ENCODE measurements around the gene PDSS1.

DNA sequence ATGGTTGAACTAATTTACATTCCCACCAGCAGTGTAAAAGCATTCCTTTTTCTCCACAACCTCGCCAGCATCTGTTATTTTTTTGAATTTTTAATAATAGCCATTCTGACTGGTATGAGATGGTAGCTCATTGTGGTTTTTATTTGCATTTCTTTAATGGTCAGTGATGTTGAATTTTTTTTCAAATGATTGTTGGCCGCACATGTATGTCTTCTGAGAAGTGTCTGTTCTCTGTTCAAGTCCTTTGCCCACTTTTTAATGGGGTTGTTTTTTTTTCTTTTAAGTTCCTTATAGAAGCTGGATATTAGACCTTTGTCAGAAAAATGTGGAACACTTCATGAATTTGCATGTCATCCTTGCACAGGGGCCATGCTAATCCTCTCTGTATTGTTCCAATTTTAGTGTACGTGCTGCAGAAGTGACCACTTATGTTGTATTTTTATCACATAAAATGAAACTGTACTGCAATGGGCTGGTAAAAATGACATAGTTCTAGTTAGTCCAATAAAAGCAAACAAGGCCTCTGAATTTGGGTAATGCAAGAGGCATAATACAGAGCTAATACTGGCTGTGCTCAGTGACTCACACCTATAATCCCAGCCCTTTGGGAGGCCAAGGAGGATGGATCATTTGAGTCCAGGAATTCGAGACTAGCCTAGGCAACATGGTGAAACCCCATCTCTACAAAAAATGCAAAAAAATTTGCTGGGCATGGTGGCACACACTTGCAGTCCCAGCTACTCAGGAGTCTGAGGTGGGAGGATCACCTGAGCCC, 92.9 kb downstream of the PDSS1 start:
- TF ChIP-seq CTCF (IDR thresholded peaks at IDR 0.05) = no peak
- no peak for TF ChIP-seq POLR2A (IDR thresholded peaks at IDR 0.05)
